Measurements from ENCODE around the gene SCYL2.

- TF ChIP-seq, protein P1, sequence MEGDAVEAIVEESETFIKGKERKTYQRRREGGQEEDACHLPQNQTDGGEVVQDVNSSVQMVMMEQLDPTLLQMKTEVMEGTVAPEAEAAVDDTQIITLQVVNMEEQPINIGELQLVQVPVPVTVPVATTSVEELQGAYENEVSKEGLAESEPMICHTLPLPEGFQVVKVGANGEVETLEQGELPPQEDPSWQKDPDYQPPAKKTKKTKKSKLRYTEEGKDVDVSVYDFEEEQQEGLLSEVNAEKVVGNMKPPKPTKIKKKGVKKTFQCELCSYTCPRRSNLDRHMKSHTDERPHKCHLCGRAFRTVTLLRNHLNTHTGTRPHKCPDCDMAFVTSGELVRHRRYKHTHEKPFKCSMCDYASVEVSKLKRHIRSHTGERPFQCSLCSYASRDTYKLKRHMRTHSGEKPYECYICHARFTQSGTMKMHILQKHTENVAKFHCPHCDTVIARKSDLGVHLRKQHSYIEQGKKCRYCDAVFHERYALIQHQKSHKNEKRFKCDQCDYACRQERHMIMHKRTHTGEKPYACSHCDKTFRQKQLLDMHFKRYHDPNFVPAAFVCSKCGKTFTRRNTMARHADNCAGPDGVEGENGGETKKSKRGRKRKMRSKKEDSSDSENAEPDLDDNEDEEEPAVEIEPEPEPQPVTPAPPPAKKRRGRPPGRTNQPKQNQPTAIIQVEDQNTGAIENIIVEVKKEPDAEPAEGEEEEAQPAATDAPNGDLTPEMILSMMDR (IDR thresholded peaks at IDR 0.05) = no peak
- TF ChIP-seq POLR2AphosphoS5 (IDR thresholded peaks at IDR 0.05) (no peak), POLR2A (IDR thresholded peaks at IDR 0.05; ENCODE audit: low read depth) (no peak), EP300 (IDR thresholded peaks at IDR 0.05) (no peak)
These were observed 57.5 kb downstream of the SCYL2 start for GRCh38 chr12:100324498-100324897.

Measured in esophagus muscularis mucosa (tissue), 4 donors.